ENCODE data around the gene RNF5.
"Not testable (repeated sequence)": the region's sequence is repeated elsewhere in the genome, so short reads cannot be mapped to it uniquely, and the experiment has no call there.

RNF5 gene, protein sequence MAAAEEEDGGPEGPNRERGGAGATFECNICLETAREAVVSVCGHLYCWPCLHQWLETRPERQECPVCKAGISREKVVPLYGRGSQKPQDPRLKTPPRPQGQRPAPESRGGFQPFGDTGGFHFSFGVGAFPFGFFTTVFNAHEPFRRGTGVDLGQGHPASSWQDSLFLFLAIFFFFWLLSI

DNA sequence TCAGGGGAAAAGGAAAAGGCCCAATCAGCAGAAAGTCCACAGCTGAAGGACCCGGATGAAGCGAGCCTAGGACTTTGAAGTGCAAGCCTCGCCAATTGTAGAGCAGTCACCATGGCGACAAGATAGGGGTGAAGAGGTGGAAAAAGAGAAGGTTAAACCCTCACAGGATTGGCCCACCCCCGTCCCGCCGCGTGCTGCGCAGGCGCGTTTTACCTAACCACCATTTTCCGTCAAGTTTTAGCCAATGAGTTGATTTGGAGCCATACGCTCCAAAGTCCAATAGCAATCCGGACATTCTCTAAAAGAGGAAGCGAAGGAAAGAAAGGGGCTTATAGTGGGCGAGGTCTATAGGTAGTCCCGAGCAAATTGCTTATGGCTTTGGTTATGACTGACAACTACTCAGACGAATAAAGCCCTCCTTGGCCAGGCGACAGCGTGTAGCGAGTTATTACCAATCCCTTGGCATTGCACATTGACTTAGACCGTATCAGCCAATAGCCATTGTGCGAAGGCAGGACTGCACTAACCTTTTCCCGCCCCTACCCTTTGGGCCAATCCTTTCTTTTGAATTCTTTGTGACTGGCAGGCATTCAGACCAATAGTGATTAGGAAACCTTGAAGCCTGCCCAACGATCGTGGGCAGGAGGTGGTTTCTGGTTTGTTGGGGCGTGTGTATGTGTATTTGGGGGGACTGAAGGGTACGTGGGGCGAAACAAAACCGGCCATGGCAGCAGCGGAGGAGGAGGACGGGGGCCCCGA is at the start of gene RNF5:
RNF5 (plus strand) TSS at position 618 of the 759 bp plus-strand sequence; CDS start at position 725, 107 bp downstream.
- in situ Hi-C loops (cut with MboI; ENCODE audit: low sequenced_read_pairs) = no loop called here

DNA sequence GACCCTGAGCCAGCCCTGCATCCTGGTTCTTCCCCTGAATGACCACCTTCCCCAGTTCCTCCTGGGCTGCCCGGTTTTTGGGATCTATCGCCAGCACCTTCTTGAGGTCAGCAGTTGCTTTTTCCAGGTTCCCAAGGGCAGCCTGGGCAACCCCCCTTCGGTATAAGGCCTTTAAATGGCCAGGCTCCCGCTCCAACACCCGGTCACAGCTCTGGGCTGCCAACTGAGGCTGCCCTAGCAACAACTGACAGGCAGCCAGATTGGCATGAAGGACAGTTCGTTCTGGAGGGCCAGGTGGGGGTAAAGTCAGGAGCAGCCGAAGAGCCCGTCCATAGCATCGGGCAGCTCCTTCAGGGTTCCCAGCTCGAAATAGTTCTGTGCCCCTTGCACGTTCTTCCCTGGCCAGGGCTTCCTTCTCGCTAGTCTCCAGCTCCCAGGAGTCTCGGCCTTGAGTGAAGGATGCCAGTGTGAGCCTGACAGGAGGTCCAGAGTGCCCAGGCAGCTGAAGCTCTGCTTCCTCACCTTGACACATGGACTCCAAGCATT is 49.4 kb upstream of the RNF5 start:
- in situ Hi-C loops (cut with MboI; ENCODE audit: low sequenced_read_pairs) = no loop called here

DNA sequence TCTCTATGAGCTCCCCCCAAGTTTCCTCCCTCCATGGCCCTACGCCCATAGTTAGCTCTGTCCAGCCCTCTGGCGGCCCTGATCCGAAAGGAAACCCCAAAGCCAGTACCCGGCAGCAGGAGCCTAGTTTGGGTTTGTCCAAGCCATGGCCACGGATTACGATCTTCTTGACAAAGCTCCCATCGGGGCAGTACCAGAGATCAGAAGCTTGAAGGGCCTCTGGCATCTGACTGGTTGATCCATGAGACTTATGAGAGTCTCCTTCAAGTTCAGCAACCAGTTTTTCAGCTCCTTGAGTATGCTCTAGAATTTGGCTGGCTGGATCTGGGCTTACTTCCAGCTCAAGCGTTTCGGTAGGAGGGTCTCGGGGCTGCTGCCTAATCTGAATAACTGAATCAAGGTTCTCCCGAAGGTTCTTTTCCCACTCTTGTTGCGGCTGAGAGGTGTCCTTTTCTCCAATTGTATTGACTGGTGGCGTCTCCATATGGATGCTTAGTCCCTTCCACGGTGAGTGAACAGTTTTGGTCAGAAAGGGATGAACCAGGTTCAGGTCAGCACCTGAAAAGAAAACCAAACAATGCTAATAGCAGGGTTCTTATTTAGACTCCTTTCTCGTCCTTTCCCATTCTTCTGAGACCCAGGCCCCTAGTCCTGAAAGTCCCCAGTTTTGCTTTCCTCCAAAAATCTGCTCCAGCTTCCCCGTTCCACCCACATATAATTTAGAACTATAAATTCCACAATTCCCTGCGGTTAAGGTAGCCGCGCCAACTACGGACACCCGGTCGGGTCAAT is 48.7 kb upstream of the RNF5 start:
- in situ Hi-C loops (cut with MboI; ENCODE audit: low sequenced_read_pairs) = no loop called here

DNA sequence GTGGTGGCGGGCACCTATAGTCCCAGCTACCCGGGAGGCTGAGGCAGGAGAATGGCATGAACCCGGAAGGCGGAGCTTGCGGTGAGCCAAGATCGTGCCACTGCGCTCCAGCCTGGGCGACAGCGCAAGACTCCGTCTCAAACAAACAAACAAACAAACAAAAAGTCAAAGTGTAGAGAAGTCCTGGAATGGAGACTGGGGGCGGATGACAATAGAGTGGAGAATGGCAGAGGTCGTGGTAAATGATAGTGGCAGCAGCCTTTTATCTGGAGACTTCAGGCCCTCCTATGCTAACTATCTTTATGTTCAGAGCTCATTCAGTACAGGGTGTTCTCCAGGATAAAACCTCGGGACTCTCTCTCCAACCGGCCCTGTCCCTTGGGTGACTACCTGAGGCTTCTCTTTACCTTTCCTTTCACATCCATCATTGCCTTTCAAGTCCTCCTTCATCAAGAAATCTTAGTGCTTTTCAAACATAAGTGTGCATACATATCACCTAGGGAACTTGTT is 46.7 kb upstream of the RNF5 start:
- in situ Hi-C loops (cut with MboI; ENCODE audit: low sequenced_read_pairs) = no loop called here

DNA sequence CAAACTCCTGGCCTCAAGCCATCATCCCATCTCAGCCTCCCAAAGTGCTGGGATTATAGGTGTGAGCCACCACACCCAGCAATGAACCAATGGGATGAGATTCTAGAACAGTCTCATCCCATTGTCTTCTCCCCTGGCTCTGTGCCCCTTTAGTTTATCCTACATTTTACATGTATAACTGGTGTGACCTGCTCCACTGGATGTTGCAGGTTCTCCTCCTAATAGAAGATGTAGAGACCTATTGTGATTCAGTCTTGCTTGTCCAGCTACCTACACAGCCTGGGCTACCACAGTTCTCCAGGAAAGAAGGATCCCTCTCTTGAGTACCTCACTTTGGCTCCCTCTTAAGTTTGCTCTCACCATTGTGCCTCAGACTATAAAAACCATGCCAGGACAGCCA is 46.1 kb upstream of the RNF5 start:
- in situ Hi-C loops (cut with MboI; ENCODE audit: low sequenced_read_pairs) = no loop called here

DNA sequence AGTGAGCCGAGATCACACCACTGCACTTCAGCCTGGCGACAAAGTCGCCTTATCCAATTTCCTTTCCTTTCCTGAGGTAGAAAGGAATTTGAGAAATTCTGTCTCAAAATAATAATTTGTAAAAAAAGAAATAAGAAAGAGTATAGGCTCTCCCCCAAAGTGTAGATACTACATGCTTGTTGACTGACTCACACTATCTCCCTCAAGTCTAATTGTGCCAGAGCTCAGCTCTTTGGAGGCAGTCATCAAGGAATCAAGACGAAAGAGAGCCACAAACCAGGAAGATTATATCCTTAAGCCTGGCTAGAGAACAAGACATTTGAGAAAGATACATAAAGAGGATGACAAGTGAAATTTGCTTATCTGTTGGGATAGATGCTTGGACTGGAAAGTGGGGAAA is 44.4 kb upstream of the RNF5 start:
- in situ Hi-C loops (cut with MboI; ENCODE audit: low sequenced_read_pairs) = no loop called here

DNA sequence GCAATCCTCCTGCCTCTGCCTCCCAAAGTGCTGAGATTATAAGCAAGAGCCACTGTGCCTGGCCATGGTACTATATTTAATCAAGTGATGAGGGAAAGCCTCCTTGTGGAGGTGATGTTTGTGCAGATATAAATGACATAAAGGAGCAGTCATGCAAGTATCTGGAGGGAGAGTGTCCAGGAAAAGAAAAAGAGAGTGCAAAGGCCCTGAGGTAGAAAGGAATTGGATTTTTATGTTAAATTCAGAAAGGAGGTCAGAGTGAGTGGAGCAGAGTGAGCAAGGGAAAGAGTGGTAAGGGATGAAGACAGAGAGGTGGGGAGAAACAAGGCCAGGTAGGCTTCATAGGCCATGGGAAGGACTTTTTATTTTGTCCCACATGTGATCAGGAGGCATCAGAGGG is 40.8 kb upstream of the RNF5 start:
- in situ Hi-C loops (cut with MboI; ENCODE audit: low sequenced_read_pairs) = no loop called here

DNA sequence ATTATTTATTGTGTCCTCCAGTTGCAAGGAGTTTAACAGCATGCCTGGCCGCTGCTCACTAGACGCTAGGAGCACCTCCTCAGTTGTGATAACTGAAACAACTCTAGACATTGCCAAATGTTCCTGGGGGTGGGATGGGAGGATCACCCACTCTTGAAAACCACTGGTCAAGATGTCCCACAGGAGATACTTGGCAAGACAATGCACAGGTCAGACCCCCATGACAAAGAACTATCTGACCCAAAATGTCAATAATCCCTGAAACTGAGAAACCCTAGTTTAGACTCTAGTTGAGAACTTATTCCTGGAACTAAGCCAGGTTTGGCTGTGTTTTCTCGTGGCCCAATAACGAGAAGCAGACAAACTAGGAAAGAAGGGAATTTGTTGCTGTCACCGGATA is 38.6 kb upstream of the RNF5 start:
- in situ Hi-C loops (cut with MboI; ENCODE audit: low sequenced_read_pairs) = no loop called here

DNA sequence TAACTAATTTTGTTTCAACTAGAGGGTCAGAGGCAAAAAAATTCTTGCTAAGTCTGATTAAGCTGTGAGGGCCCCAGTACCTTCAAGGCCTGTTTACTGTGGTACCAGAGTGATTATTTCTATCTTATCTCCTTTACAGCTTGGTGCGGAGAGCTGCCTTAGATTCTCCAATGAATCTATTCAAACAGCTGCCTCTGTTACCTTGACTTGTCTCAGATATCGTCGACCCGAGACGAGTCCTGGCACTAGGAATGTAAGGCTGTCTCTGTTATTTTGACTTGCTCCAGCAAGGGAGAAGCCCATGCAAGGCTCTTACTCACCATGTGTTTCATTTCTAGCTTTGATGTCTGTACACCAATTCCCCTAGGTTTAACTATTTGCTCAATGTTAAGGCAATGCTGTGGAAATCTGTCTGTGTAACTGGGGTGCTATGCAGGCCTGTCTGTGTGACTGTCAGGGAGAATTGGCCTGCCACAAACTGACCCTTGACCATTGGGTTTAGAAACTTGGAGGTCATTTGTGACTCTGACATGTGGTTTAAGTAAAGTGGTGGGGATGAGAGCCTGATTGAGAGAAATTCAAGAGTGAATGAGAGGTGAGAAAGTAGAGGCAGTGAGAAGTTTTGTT is 37.7 kb upstream of the RNF5 start:
- in situ Hi-C loops (cut with MboI; ENCODE audit: low sequenced_read_pairs) = no loop called here

DNA sequence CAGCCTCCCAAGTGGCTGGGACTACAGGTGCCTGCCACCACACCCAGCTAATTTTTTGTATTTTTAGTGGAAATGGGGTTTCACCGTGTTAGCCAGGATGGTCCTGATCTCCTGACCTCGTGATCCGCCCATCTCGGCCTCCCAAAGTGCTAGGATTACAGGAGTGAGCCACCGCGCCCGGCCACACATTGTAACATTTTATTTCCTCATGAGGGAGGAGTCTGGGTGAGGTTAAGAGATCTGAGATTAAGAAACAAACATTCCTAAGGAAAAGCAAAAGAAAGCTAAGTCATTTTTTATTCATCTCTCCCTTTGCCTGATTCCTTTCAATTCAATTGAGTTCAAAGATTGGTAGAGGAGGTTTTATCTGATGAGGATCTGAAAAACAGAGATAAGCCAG is 34.0 kb upstream of the RNF5 start:
- in situ Hi-C loops (cut with MboI; ENCODE audit: low sequenced_read_pairs) = not testable (repeated sequence)

DNA sequence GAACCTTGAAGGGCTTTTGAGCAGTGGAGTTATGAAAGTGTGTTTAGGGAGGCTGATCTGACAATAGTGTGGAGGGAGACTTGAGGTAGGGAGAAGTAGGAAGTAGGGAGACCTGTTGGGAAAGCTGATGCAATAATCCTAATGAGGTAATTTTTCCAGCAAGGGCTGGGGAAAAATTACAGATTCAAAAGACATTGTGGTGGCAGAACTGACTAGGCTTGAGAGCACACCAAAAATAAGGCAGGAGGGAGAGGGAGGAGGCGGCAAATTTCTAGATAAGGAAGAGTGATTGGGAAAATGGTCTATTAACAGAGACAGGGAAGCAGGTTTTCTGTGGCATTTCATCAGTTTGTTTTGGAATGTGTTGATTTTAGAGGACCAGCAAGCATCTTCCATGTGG is 31.9 kb upstream of the RNF5 start:
- in situ Hi-C loops (cut with MboI; ENCODE audit: low sequenced_read_pairs) = no loop called here

DNA sequence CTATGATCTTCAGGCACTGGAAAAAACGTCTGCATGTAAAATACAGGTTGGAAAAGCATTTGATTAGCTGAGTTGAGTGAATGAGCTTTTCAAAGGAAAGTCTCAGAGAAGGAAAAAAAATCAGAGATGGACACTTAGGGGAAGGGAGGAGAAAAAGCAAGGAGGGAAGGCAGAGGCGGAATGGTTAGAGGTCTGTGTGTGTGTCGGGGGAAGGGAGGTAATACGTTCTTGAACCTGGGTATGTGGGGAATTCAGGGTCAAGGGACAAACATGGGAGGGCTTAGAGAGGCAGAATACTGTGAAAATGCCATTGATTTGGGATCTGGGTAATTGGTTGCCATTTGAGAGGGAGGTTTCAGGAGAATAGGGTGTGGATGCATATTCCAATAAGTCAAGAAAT is 31.5 kb upstream of the RNF5 start:
- in situ Hi-C loops (cut with MboI; ENCODE audit: low sequenced_read_pairs) = no loop called here

DNA sequence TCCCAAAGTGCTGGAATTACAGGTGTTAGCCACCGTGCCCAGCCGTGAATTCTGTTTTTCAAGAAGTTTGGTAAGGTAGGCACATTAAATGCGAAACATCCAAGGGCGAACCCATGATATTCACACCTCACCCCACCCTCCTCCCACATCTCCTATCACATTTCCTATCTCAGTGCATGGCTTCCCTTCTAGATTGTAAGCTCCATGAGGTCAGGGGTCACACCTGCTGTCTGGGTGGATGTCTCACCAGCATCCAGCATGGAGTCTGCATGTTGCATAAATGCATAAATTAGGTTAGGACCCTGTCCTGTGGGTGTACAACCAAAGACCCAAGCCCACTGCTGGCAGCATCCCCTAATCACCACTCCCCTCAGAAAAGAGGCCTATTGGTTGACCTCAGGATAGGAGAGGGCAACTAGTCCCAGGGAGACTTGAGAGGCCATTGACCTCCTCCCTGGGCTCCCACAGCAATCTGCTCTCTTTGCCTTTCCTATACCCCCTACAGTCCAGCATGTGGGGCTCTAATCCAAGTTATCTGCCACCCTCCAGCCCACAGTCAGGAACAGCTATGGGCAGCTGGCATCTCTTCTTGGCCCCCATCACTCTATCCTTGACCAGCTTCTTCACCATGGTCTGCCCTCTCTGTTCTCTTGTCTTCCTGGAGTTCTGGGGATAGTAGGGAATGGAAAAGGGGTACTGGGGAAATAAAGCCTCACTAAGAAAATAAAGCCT is 30.6 kb upstream of the RNF5 start:
- in situ Hi-C loops (cut with MboI; ENCODE audit: low sequenced_read_pairs) = no loop called here

DNA sequence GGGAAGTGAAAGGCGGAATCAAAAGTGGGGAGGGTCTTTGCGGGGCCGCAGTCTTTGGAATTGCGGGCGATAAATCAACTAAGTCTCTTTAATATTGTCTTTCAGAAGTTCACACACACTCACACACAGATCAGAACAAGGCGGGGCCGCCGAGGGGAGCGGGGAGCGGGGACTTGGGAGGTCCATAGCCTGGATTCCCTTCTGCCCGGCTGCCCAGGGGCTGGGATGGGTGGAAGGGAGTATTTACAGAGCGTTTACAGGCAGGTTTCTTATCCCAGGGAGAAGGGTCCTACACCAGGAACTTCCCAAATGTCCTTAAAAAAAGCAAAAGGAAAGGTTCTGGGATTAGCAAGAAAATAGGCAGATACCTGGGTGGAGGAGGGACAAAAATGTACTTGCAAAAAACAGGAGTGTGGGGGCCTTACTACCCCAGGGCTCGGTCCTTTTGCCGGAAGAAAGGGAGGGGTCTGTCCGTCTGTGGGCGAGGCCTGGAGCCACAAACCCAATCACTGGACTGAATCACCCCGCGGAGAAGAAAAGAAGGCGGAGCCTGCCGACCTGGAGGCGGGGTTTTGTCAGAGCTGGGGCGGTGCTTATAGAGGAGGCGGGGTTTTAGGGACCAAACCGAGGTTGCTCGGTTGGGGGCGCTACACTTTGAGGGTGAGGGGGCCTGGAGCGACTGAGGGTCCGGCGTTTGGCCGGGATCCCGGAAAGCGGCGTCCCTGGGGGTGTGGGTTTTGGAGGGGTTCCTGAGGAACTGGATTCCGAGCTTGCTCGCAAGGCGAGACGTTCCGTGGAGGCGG is 29.7 kb upstream of the RNF5 start:
- in situ Hi-C loops (cut with MboI; ENCODE audit: low sequenced_read_pairs) = no loop called here

DNA sequence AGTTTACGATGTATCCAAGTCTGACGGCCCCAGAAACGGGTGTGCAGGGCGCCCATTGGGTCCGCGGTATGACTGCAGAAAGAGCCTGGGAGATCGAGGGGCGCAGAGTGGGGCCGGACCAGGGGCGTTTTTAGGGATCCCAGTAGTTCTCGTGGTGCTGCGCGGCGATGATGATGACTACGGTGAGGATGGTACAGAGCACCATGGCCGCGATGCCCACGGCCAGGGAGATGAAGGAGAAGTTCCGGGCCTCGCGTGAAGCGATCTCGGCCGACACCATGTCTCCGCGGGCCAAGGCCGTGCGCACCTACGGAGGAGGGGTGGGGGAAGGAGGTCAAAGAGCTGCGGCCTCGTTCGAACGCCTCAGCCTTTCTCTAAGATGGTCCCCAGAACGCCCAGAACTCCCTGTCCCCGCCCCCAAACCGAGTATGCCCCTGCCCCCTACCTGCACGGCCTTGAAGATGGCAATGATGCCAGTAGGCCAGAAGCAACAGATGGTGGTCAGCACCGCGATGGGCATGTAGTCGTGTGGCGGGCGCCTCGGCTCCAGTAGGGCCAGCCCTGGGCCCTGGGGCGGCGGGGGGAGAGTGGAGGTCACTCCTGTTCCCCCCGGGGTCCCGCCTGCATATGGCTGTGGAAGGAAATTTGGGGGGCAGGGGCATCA is 29.0 kb upstream of the RNF5 start:
- in situ Hi-C loops (cut with MboI; ENCODE audit: low sequenced_read_pairs) = no loop called here

DNA sequence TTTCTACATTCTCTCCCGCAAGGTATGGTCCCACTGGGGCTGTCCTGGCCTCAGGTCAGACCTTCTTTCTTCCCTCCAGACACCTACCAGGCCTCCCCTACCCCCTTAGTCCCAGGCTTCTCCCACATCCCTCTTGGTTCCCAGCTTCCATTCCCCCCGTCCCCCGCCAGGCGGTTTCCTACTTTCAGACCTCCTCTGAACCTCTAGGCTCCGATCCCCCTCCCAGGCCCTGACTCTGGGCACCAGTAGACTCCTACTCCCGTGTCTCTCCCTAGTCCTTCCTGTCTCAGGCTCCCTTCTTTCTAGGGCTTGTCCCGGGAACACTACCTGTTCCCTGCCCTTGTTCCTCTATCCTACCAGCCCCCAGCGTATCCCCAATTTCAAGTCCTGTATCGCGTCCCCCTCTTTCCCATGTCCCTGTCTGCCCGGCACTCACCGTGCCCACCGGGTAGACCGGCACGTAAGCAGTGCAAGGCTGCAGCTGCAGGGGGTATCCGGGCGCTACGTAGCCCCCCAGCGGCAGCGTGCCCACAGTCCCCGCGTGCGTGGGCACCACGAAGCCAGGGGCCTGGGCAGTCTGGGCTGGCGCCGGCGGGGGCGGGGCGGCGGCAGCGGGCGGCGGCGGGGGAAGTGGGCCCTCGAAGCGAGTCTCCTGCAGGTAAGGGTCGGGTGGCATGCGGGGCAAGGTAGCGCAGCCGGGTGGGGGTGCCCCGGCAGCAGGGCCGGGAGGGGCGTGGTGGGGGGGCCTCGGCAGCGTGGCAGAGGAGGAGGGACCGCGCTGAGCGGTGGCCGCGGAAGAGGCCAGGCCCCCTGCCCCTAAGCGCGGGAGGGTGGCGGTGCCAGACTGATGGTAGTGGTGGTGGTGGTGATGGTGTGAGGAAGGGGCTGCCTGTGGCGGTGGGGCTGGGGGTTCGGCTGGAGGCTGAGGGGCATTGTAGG is 28.0 kb upstream of the RNF5 start:
- in situ Hi-C loops (cut with MboI; ENCODE audit: low sequenced_read_pairs) = no loop called here

DNA sequence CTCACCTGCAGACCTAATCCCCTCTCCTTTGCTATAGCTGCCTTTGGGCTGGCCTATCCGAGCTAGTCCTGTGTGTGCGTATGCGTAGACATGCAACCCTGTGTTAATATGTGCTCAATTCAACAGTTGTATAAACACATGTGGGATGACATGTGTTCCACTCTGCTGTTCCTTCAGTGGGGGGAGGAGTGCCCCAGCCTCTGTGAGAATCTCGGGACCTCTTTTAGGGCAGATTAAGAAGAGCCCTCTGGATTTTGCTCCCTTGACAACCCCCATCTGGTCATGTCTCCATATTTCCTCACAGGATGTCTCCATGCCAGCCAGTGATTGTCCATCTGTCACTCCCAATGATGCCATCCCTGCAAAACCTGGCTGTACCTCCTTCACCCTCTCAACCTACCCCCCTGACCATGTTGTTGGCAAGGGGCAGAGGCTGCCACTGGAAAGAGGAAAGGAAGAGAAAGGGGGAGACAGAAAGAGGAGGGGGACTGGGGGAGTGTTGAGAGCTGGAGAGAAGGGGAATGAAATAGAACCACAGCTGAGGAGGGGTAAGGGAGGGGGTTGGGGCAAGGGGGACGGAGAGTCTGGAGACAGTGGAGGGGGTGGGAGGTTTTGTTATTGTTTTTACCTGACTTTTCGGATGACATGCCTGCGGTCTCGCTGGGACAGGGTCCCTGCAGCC is 26.9 kb upstream of the RNF5 start:
- in situ Hi-C loops (cut with MboI; ENCODE audit: low sequenced_read_pairs) = no loop called here

All from hTERT RPE-1 (cell line).